Esophagus squamous epithelium (tissue), 4 donors: Measurements from ENCODE around the gene UBE2L5.

Experiments used
- CTCF ChIP-seq, 6 experiments: fragments of 450-650 bp in 4 of 6; fragments of 200-600 bp in 2 of 6; sonication (generic) in 2 of 6; IDR thresholded peaks; one replicate each; pipeline ENCODE4 v1.5.1; 2016 to 2019; ENCODE audit warnings: antibody characterized with exemption in 6 of 6, mild to moderate bottlenecking in 4 of 6, moderate library complexity in 4 of 6
- POLR2A ChIP-seq, 4 donors: fragments of 450-650 bp; IDR thresholded peaks; one replicate each; pipeline ENCODE4 v1.6.1; 2017; ENCODE audit warnings: antibody characterized with exemption in 4 of 4, mild to moderate bottlenecking in 4 of 4, moderate library complexity in 3 of 4

- no peak for TF ChIP-seq CTCF (IDR thresholded peaks at IDR 0.05)
- no peak for TF ChIP-seq POLR2A (IDR thresholded peaks at IDR 0.05)
Measured at GRCh38 chr13:30457306-30457891, 35.1 kb downstream of the UBE2L5 start.
